Measurements from ENCODE around the gene MAMDC4.

- TF ChIP-seq CTCF (optimal IDR thresholded peaks at IDR 0.05 in 1 of 3, IDR thresholded peaks at IDR 0.05 in 1 of 3, conservative IDR thresholded peaks at IDR 0.05 in 1 of 3; ENCODE audit: extremely low read depth in 1 of 3, insufficient read depth in 2 of 3, low read length in 3 of 3) (no peak), EZH2 (IDR thresholded peaks at IDR 0.05; ENCODE audit: low read length) (no peak)
These were observed 9.8 kb downstream of the MAMDC4 start for GRCh38 chr9:136861874-136862457.

Measured in keratinocyte (primary cell).